Fibroblast of the aortic adventitia (primary cell): ENCODE data around the gene MMP24. TPM values are rescaled to one million over a fixed set of nuclear protein-coding genes. Genes with fewer than 3 reads are reported as not detected.
A peak's percentile ranks its signal among the peaks of the same experiment; 100 is the strongest.

Source experiments
- DNase-seq: peaks from one replicate; pipeline ENCODE4 v3.0.0-alpha.2; 2010; ENCODE audit warnings: low read depth
- H3K4me3 ChIP-seq: 2 replicates; pipeline ENCODE4 v1.5.1; 2011; ENCODE audit warnings: low read depth, mild to moderate bottlenecking, control low read depth, low read length, moderate library complexity
- CTCF ChIP-seq: IDR thresholded peaks from 2 replicates; pipeline ENCODE4 v1.5.1; 2011; ENCODE audit warnings: mild to moderate bottlenecking, low read length, control low read depth, inconsistent platforms; ENCODE audit not compliant: insufficient read depth
- total RNA-seq: library from RNA; depleted of rRNA; stranded (reverse); fragments of >200 nt; gene quantifications from 2 replicates; pipeline ENCODE4 v1.2.3, GENCODE V29; 2012; ENCODE audit warnings: low replicate concordance

MMP24 gene
- total RNA-seq, 1 donor = 0.81 TPM

GRCh38 chr20:35225319-35226125, 968 bp upstream of the MMP24 start:
- DNase-seq = no peak
- no peak for TF ChIP-seq CTCF
- no peak overlapping the region for H3K4me3 ChIP-seq

- no peak for TF ChIP-seq CTCF
- DNase-seq = peak; percentile 26
- H3K4me3 ChIP-seq = peak overlapping the region; percentile 9
These were observed 593 bp downstream of the MMP24 start for GRCh38 chr20:35226884-35227681.

GRCh38 chr20:35232575-35232974, 6.1 kb downstream of the MMP24 start:
- H3K4me3 ChIP-seq = no peak overlapping the region
- peak; percentile 67 for DNase-seq
- TF ChIP-seq CTCF = no peak

GRCh38 chr20:35235881-35236280, 9.4 kb downstream of the MMP24 start:
- no peak for DNase-seq
- no peak for TF ChIP-seq CTCF
- no peak overlapping the region for H3K4me3 ChIP-seq

- DNase-seq = no peak
- TF ChIP-seq CTCF = no peak
- H3K4me3 ChIP-seq = no peak overlapping the region
These were observed 11.0 kb downstream of the MMP24 start for GRCh38 chr20:35237486-35237885.

GRCh38 chr20:35238170-35238569, 11.7 kb downstream of the MMP24 start:
- no peak for DNase-seq
- H3K4me3 ChIP-seq = no peak overlapping the region
- no peak for TF ChIP-seq CTCF
